ENCODE results near the gene UROC1.

Gene UROC1

DNA sequence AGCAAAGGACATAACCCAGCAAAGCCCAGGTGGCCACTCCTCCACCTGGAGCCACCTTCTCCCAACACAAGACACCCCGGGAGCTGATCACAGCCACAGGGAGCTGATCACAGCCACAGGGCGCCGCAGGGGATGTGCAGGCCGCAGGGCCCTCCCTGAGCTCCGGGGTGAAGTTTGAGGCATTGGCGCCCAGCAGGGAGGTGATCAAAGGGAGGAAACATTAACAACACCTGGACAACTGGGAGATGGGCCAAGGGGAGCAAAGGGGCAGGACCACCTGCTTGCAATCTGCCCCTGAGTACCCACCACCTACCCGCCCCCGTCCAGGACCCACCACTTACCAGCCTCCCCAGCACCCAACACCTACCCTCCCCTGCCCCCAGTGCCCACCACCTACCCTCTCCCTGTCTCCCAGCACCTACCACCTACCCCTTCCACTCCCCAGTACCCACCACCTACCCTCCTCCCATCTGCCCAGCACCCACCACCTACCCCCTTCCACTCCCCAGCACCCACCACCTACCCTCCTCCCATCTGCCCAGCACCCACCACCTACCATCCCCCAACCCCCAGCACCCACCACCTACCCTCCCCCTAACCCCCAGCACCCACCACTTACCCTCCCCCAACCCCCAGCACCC lies 2.4 kb downstream of the UROC1 start:
- TF ChIP-seq CTCF (IDR thresholded peaks at IDR 0.05; ENCODE audit: low read depth, low read length): no peak
- no peak for DNase-seq (ENCODE audit: low read depth in 2 of 2)
- no peak overlapping the region for H3K4me3 ChIP-seq (replicated peaks in 1 of 2; ENCODE audit: low read depth in 2 of 2, low read length in 2 of 2)

- DNase-seq (ENCODE audit: low read depth in 2 of 2): no peak
- TF ChIP-seq CTCF (IDR thresholded peaks at IDR 0.05; ENCODE audit: low read depth, low read length): no peak
- no peak overlapping the region for H3K4me3 ChIP-seq (replicated peaks in 1 of 2; ENCODE audit: low read depth in 2 of 2, low read length in 2 of 2)
Observed at GRCh38 chr3:126514161-126514560, 3.4 kb downstream of the UROC1 start.

DNA sequence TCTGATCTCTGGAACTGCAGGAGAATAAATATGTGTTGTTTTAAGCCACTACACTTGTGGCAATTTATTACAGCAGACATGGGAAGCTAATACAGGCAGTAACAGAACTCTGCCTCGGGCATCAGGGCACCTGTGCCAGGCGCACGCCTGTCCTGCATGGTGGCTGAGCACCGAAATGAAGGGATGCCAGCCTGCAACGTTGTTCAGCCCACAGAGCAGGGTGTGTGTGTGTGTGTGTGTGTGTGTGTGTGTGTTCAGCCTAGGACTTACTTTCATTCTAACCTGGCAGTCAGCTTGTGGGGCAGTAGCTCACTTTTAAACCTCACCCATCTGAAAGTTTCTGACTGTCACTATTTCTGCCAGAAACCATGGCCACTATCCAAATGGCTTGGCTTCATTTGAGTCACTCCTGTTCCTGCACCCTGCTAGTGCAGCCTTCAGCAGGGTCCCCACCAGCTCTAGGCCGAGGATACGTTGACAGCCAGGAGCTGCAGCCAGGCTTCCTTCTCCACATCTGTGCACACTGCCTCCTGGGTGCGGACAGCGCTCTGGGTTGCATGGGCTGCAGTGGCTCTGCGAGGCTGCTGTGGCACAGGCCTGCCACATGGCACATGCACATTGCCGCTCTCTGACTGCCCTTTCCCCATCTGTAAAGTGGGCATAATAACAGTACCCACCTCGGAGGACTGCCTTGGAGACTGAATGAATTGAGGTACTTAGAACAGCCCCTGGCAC lies 4.5 kb downstream of the UROC1 start:
- no peak for TF ChIP-seq CTCF (IDR thresholded peaks at IDR 0.05; ENCODE audit: low read depth, low read length)
- DNase-seq (ENCODE audit: low read depth in 2 of 2): no peak
- H3K4me3 ChIP-seq (replicated peaks in 1 of 2; ENCODE audit: low read depth in 2 of 2, low read length in 2 of 2): no peak overlapping the region

- no peak for TF ChIP-seq CTCF (IDR thresholded peaks at IDR 0.05; ENCODE audit: low read depth, low read length)
- no peak for DNase-seq (ENCODE audit: low read depth in 2 of 2)
Observed at GRCh38 chr3:126512026-126512425, 5.5 kb downstream of the UROC1 start.

GRCh38 chr3:126511291-126511690 lies 6.3 kb downstream of the UROC1 start:
- DNase-seq (ENCODE audit: low read depth in 2 of 2): no peak
- TF ChIP-seq CTCF (IDR thresholded peaks at IDR 0.05; ENCODE audit: low read depth, low read length): no peak
- no peak overlapping the region for H3K4me3 ChIP-seq (replicated peaks in 1 of 2; ENCODE audit: low read depth in 2 of 2, low read length in 2 of 2)

More at GRCh38 chr3:126512026-126512425, 5.5 kb downstream of the UROC1 start:
- no peak overlapping the region for H3K4me3 ChIP-seq (replicated peaks in 1 of 2; ENCODE audit: low read depth in 2 of 2, low read length in 2 of 2)

DNA sequence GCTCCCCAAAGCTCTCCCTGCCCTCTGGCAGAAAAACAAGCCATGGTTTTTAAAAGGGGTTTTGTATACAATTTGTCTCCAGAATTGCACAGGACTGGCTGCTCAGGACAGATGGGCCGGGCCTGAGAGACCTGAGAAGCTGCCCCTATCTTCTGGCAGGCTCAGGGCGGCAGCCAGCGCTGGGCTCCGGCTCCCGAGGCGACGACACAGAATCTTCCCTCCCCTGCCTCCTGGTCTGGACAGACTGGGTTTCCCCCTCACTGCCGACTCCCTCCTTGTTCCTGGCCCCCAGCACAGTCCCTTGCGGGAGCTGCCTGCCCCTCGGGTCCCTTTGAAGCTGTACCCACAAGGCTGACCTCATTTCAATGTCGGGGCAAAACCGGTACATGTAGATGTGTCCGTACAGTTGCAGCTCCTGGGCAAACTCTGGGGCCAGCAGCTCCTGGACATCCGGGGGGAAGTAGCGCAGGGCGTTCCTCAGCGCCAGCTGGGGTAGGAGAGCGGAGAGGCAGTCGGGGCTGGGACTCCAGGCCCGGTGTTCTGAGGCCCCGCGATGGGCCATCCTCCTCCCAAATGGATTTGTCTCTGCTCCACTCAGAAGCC lies 7.2 kb downstream of the UROC1 start:
- no peak for TF ChIP-seq CTCF (IDR thresholded peaks at IDR 0.05; ENCODE audit: low read depth, low read length)
- no peak overlapping the region for H3K4me3 ChIP-seq (replicated peaks in 1 of 2; ENCODE audit: low read depth in 2 of 2, low read length in 2 of 2)
- DNase-seq (ENCODE audit: low read depth in 2 of 2): no peak
